ENCODE measurements around the gene CAB39.

GRCh38 chr2:230787101-230787500 lies 74.5 kb downstream of the CAB39 start:
- no peak for TF ChIP-seq POLR2A (IDR thresholded peaks at IDR 0.05; ENCODE audit: low read depth)
- no peak for TF ChIP-seq EP300 (IDR thresholded peaks at IDR 0.05)
